WTC11 (cell line): ENCODE measurements around the gene ZNF232. TPM values are rescaled to one million over a fixed set of nuclear protein-coding genes. Genes with fewer than 3 reads are reported as not detected.

Experiments used
- EMX1 ChIP-seq: fragments of 250-450 bp; sonication (Bioruptor Pico); IDR thresholded peaks from 2 replicates; pipeline ENCODE4 v1.8.0; 2021; ENCODE audit warnings: mild to moderate bottlenecking
- GABPB1 ChIP-seq: sonication (generic); formaldehyde crosslinking; IDR thresholded peaks from 2 replicates; pipeline ENCODE4 v1.8.1; 2023; ENCODE audit warnings: mild to moderate bottlenecking, missing genetic modification reagents
- RELA ChIP-seq: sonication (generic); formaldehyde crosslinking; IDR thresholded peaks from 2 replicates; pipeline ENCODE4 v1.8.1; 2022; ENCODE audit warnings: missing genetic modification reagents, mild to moderate bottlenecking, borderline replicate concordance
- total RNA-seq: library from RNA; stranded (reverse); gene quantifications from 3 replicates; pipeline ENCODE4 v1.2.3, GENCODE V29; 2021

Gene ZNF232
- total RNA-seq, 1 experiment from 2014 or later = 21.7 TPM

DNA sequence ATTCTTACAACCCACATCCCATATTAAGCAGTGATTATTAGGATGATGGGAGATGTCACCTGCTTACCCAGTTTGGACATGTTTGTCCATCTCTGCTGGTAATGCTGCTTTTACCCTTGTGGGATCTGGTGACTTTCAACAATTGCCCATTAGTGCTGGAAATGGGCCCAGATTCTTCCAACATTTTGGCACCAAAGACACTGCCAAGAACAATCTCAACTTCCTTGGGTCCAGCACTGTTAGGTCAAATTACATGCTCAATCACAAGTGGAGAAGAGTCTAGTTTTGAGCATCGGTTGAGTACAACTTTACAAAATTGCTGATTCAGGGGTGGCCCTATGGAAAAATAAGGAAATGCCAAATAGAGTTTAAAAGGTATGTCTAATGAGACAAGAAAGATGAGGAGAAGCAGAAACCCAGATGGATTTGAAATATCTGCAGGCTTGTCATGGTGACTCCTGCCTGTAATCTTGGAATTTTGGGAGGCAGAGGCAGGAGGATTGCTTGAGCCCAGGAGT lies 46.4 kb downstream of the ZNF232 start (continued):
- TF ChIP-seq RELA (CRISPR knock-in tag) (no peak), EMX1 (CRISPR knock-in tag) (no peak), GABPB1 (CRISPR knock-in tag) (no peak)

Other genes with a start within 250 kb of the ZNF232 start
- 8.2 to 8.7 TPM (median 8.7 TPM) in 3 replicates for gene C17orf107, start 212.3 kb downstream of the ZNF232 start, total RNA-seq
- gene CHRNE, start 208.8 kb downstream of the ZNF232 start, total RNA-seq = 0.64 to 0.78 TPM (median 0.70 TPM) in 3 replicates
- gene GP1BA, start 179.6 kb downstream of the ZNF232 start, total RNA-seq = not detected in 3 replicates
- gene SLC25A11, start 171.8 kb downstream of the ZNF232 start, total RNA-seq = 73.7 to 83.3 TPM (median 76.8 TPM) in 3 replicates
- 121 to 143 TPM (median 122 TPM) in 3 replicates for gene RNF167, start 171.6 kb downstream of the ZNF232 start, total RNA-seq
- gene PFN1, start 163.3 kb downstream of the ZNF232 start, total RNA-seq = 1,289 to 1,315 TPM (median 1,307 TPM) in 3 replicates
- 30.9 to 40.3 TPM (median 37.7 TPM) in 3 replicates for gene ENO3, start 160.8 kb downstream of the ZNF232 start, total RNA-seq
- gene SPAG7, start 144.1 kb downstream of the ZNF232 start, total RNA-seq = 97.3 to 103 TPM (median 101 TPM) in 3 replicates
- gene CAMTA2, start 124.2 kb downstream of the ZNF232 start, total RNA-seq = 9.2 to 14.2 TPM (median 12.3 TPM) in 3 replicates
- 0.61 to 1.1 TPM (median 1.1 TPM) in 3 replicates for gene INCA1, start 114.4 kb downstream of the ZNF232 start, total RNA-seq
- gene KIF1C, start 113.9 kb downstream of the ZNF232 start, total RNA-seq = 112 to 130 TPM (median 115 TPM) in 3 replicates
- gene SLC52A1, start 76.5 kb downstream of the ZNF232 start, total RNA-seq = 0.78 to 1.1 TPM (median 0.99 TPM) in 3 replicates
- 0.39 to 0.71 TPM (median 0.66 TPM) in 3 replicates for gene ZFP3, start 33.4 kb downstream of the ZNF232 start, total RNA-seq
- gene USP6, start 4.2 kb upstream of the ZNF232 start, total RNA-seq = 0.20 to 0.25 TPM (median 0.23 TPM) in 3 replicates
- gene ZNF594, start 80.0 kb upstream of the ZNF232 start, total RNA-seq = 9.5 to 11.6 TPM (median 10.1 TPM) in 3 replicates
- gene SCIMP, start 123.0 kb upstream of the ZNF232 start, total RNA-seq = not detected in 3 replicates
- gene RABEP1, start 170.4 kb upstream of the ZNF232 start, total RNA-seq = 37.7 to 42.0 TPM (median 40.9 TPM) in 3 replicates